Suprapubic skin (tissue), 4 donors: ENCODE data around the gene SCRN1.

Source experiments
- EP300 ChIP-seq: sonication (generic); formaldehyde crosslinking; IDR thresholded peaks from one replicate; pipeline ENCODE4 v1.6.1; 2017; ENCODE audit warnings: antibody characterized with exemption
- POLR2A ChIP-seq, 2 donors: fragments of 450-650 bp; IDR thresholded peaks; one replicate each; pipeline ENCODE4 v1.6.1; 2017; ENCODE audit warnings: antibody characterized with exemption in 2 of 2, mild to moderate bottlenecking in 2 of 2, moderate library complexity in 2 of 2
- POLR2AphosphoS5 ChIP-seq, 3 donors: sonication (generic); formaldehyde crosslinking; IDR thresholded peaks; one replicate each; pipeline ENCODE4 v1.6.1; 2017; ENCODE audit warnings: antibody characterized with exemption in 3 of 3
- TF ChIP-seq, protein P1 (sequence below), 2 donors: fragments of 200-600 bp in 1 of 2; fragments of 450-650 bp in 1 of 2; sonication (generic) in 1 of 2; IDR thresholded peaks; one replicate each; pipeline ENCODE4 v1.5.1; 2016 to 2019; ENCODE audit warnings: antibody characterized with exemption in 2 of 2, mild to moderate bottlenecking in 1 of 2, moderate library complexity in 1 of 2

DNA sequence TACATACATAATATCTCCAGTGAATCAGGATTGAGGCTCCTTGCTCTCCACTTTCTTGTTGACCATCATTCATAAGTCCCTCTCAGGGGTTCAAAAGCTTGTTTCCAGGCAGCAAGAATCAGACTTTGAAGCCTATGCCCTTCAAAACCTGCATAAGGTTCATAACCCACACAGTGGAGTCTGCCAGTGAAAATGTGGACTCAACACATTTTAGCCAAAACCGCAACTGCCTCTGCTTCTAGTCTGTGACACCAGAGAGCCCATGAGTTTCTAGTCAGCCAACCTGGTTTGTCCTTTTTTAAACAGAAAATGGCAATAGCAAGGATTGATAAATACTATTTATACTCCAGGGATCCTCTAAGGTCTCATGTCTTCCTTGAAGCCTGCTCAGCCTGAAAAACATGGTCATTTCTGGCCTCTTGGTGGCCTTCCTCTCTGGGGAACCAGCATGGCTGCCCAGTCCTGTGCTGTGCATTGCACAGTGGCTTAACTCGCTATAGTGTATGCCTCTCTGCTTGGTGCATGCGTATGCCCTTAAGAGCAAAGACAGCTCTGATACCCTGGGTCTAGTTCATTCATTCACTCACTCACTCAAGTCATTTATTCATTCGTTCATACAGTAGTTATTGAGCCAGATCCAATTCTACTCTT, 115.8 kb downstream of the SCRN1 start:
- TF ChIP-seq, protein P1, sequence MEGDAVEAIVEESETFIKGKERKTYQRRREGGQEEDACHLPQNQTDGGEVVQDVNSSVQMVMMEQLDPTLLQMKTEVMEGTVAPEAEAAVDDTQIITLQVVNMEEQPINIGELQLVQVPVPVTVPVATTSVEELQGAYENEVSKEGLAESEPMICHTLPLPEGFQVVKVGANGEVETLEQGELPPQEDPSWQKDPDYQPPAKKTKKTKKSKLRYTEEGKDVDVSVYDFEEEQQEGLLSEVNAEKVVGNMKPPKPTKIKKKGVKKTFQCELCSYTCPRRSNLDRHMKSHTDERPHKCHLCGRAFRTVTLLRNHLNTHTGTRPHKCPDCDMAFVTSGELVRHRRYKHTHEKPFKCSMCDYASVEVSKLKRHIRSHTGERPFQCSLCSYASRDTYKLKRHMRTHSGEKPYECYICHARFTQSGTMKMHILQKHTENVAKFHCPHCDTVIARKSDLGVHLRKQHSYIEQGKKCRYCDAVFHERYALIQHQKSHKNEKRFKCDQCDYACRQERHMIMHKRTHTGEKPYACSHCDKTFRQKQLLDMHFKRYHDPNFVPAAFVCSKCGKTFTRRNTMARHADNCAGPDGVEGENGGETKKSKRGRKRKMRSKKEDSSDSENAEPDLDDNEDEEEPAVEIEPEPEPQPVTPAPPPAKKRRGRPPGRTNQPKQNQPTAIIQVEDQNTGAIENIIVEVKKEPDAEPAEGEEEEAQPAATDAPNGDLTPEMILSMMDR (IDR thresholded peaks at IDR 0.05): no peak
- TF ChIP-seq POLR2A (IDR thresholded peaks at IDR 0.05) (no peak), POLR2AphosphoS5 (IDR thresholded peaks at IDR 0.05) (no peak), EP300 (no peak)
